K562 (cell line): Measurements from ENCODE around the gene LSM12. TPM values are rescaled to one million over a fixed set of nuclear protein-coding genes. Genes with fewer than 3 reads are reported as not detected.

ENCODE experiments used
- ATAC-seq: fragments of 200-7000 bp; cut with Tn5 transposase; 3 replicates; pipeline ENCODE4 v1.9.1; 2020; ENCODE audit warnings: moderate library complexity
- BruUV-seq: library from RNA; stranded (reverse); fragments of 400-500 nt; replicated peaks from 2 replicates; lab custom pipeline; 2021; lab: Mats Ljungman, UMichigan
- CTCF ChIA-PET: fragments of 300-600 bp; formaldehyde crosslinking; extraction: SDS; loops from one replicate; lab custom pipeline; 2021; ENCODE audit warnings: low intra/inter-chr PET ratio; lab: Yijun Ruan, JAX
- POLR2A ChIA-PET: fragments of 300-600, 350-650 bp; sonication (Branson Sonifier 250); formaldehyde crosslinking; extraction: SDS; loops from one replicate; lab custom pipeline; 2021; ENCODE audit warnings: antibody characterized with exemption, inconsistent platforms; lab: Yijun Ruan, JAX
- DNase-seq, 4 experiments: peaks; one replicate each; pipeline versions ENCODE4 v3.0.0 to v3.0.0-alpha.2; 2011 to 2018; ENCODE audit warnings: low spot score in 3 of 4, mixed read lengths in 3 of 4; ENCODE audit errors: extremely low read depth in 1 of 4
- FAIRE-seq: peaks from 2 replicates; lab custom pipeline; 2011; peaks lifted over from hg19 to GRCh38; lab: Jason Lieb, UNC
- H2AFZ ChIP-seq: 2 replicates; pipeline ENCODE4 v1.6.0; 2011; ENCODE audit warnings: low read depth, low read length, control low read depth, inconsistent platforms
- H3K27ac ChIP-seq: fragments of 200-600 bp; 3 replicates; pipeline ENCODE4 v1.8.0; 2011; ENCODE audit warnings: low read depth, mild to moderate bottlenecking, control low read depth, inconsistent platforms, low read length, moderate library complexity, mixed read lengths; ENCODE audit errors: extremely low read depth
- H3K27me3 ChIP-seq, 2 experiments: fragments of 300-600 bp in 1 of 2; 2 replicates in 1 of 2; 3 replicates in 1 of 2; pipeline versions ENCODE4 v1.6.0 to v1.8.0; 2011; ENCODE audit warnings: inconsistent platforms in 2 of 2, low read length in 2 of 2, mild to moderate bottlenecking in 1 of 2, mixed read lengths in 1 of 2, moderate library complexity in 1 of 2; ENCODE audit not compliant: control insufficient read depth in 2 of 2, insufficient read depth in 2 of 2
- H3K36me3 ChIP-seq: fragments of 300-600 bp; 3 replicates; pipeline ENCODE4 v1.8.0; 2011; ENCODE audit warnings: mild to moderate bottlenecking, low read length, inconsistent platforms; ENCODE audit not compliant: control insufficient read depth, insufficient read depth
- H3K4me1 ChIP-seq, 2 experiments: fragments of 200-600 bp in 1 of 2; replicated peaks in 1 of 2; 2 replicates in 1 of 2; 3 replicates in 1 of 2; pipeline versions ENCODE4 v1.5.1 to v1.8.0; 2011; ENCODE audit warnings: inconsistent platforms in 2 of 2, low read length in 2 of 2, mild to moderate bottlenecking in 1 of 2, mixed read lengths in 1 of 2, moderate library complexity in 1 of 2; ENCODE audit not compliant: control insufficient read depth in 2 of 2, insufficient read depth in 2 of 2
- H3K4me2 ChIP-seq: 2 replicates; pipeline ENCODE4 v1.6.1; 2011; ENCODE audit warnings: low read length, control low read depth, inconsistent platforms, mixed read lengths; ENCODE audit not compliant: insufficient read depth
- H3K4me3 ChIP-seq: fragments of 200-600 bp; sonication (generic), shearing (Covaris generic); 2 replicates; pipeline ENCODE4 v1.5.1; 2016; ENCODE audit warnings: control low read depth, inconsistent platforms
- H3K79me2 ChIP-seq: fragments of 200-600 bp; 3 replicates; pipeline ENCODE4 v1.8.0; 2011; ENCODE audit warnings: low read length, inconsistent platforms; ENCODE audit not compliant: control insufficient read depth, insufficient read depth
- H3K9ac ChIP-seq, 2 experiments: 2 replicates each; pipeline versions ENCODE4 v1.6.0 to v1.6.1; 2011; ENCODE audit warnings: low read depth in 2 of 2, low read length in 2 of 2, control low read depth in 1 of 2, inconsistent platforms in 1 of 2, mild to moderate bottlenecking in 1 of 2, mixed read lengths in 1 of 2; ENCODE audit not compliant: insufficient read depth in 1 of 2
- H3K9me1 ChIP-seq: one replicate; pipeline ENCODE4 v1.6.0; 2011; ENCODE audit warnings: inconsistent platforms, mild to moderate bottlenecking, low read length, moderate library complexity; ENCODE audit not compliant: control insufficient read depth, insufficient read depth
- H3K9me3 ChIP-seq: replicated peaks from 2 replicates; pipeline ENCODE4 v1.5.1; 2011; ENCODE audit warnings: low read depth, low read length, inconsistent platforms; ENCODE audit not compliant: control insufficient read depth, insufficient read depth
- H4K20me1 ChIP-seq: replicated peaks from 2 replicates; pipeline ENCODE4 v1.6.1; 2011; ENCODE audit warnings: low read length, inconsistent platforms, mixed read lengths; ENCODE audit not compliant: control insufficient read depth, insufficient read depth
- ADNP ChIP-seq: fragments of 200-800 bp; sonication (Bioruptor generic); IDR thresholded peaks from 2 replicates; pipeline ENCODE4 v1.6.1; 2016; ENCODE audit warnings: missing genetic modification characterization, missing compliant biosample characterization
- BCOR ChIP-seq: fragments of 450-650 bp; IDR thresholded peaks from 2 replicates; pipeline ENCODE4 v1.6.1; 2016
- CEBPG ChIP-seq, 3 experiments: fragments of 200-800 bp in 1 of 3; sonication (Bioruptor generic) in 1 of 3; sonication (generic) in 1 of 3; formaldehyde crosslinking in 1 of 3; IDR thresholded peaks in 2 of 3; conservative IDR thresholded peaks in 1 of 3; 2 replicates each; pipeline versions ENCODE4 v1.6.1 to v1.8.0; 2016 to 2022; ENCODE audit warnings: missing compliant biosample characterization in 2 of 3, missing genetic modification characterization in 2 of 3, mild to moderate bottlenecking in 1 of 3, missing genetic modification reagents in 1 of 3
- CHD4 ChIP-seq: fragments of 200-600 bp; sonication (generic); IDR thresholded peaks from 3 replicates; pipeline ENCODE4 v1.6.1; 2012; ENCODE audit warnings: low read depth, mild to moderate bottlenecking, mixed read lengths, low read length, inconsistent platforms; ENCODE audit not compliant: insufficient read depth, insufficient replicate concordance, poor library complexity, severe bottlenecking
- ELK1 ChIP-seq: sonication (generic); formaldehyde crosslinking; IDR thresholded peaks from 2 replicates; pipeline ENCODE4 v1.8.1; 2022; ENCODE audit warnings: missing genetic modification reagents
- FOS ChIP-seq: IDR thresholded peaks from 3 replicates; pipeline ENCODE4 v1.6.1; 2011; ENCODE audit not compliant: insufficient read length; ENCODE audit errors: extremely low read depth
- HCFC1 ChIP-seq: IDR thresholded peaks from 2 replicates; pipeline ENCODE4 v1.6.1; 2012; ENCODE audit warnings: low read depth, low read length, improper control_type of control experiment
- HDAC2 ChIP-seq: fragments of 450-650 bp; IDR thresholded peaks from 2 replicates; pipeline ENCODE4 v1.6.1; 2016; ENCODE audit warnings: mild to moderate bottlenecking
- KDM1A ChIP-seq, 2 experiments: fragments of 450-650 bp; IDR thresholded peaks; 2 replicates each; pipeline ENCODE4 v1.6.1; 2016; ENCODE audit warnings: mild to moderate bottlenecking in 2 of 2
- KLF16 ChIP-seq: IDR thresholded peaks from 2 replicates; pipeline ENCODE4 v1.6.1; 2016; ENCODE audit warnings: antibody characterized with exemption
- MEF2A ChIP-seq: IDR thresholded peaks from 2 replicates; pipeline ENCODE4 v1.6.1; 2011; ENCODE audit warnings: low read depth, mild to moderate bottlenecking, low read length, moderate library complexity; ENCODE audit not compliant: control insufficient read depth
- PPARD ChIP-seq: fragments of 250-450 bp; sonication (Bioruptor Pico); IDR thresholded peaks from 2 replicates; pipeline ENCODE4 v1.8.0; 2022; ENCODE audit warnings: inconsistent platforms, mild to moderate bottlenecking, moderate library complexity
- RBM25 ChIP-seq: fragments of 200-400 bp; formaldehyde crosslinking; IDR thresholded peaks from 2 replicates; pipeline ENCODE4 v1.6.1; 2018; ENCODE audit warnings: low read length, low read depth, moderate library complexity; ENCODE audit not compliant: severe bottlenecking
- RCOR1 ChIP-seq, 2 experiments: IDR thresholded peaks; 2 replicates each; pipeline ENCODE4 v1.6.1; 2012; ENCODE audit warnings: low read depth in 2 of 2, low read length in 2 of 2, borderline replicate concordance in 1 of 2, improper control_type of control experiment in 1 of 2
- TFAM ChIP-seq: fragments of 250-450 bp; sonication (Bioruptor Pico); conservative IDR thresholded peaks from 2 replicates; pipeline ENCODE4 v1.5.0; 2021; ENCODE audit warnings: mild to moderate bottlenecking, moderate library complexity
- XRCC3 ChIP-seq: fragments of 450-650 bp; IDR thresholded peaks from 2 replicates; pipeline ENCODE4 v1.6.1; 2017; ENCODE audit warnings: mild to moderate bottlenecking, moderate library complexity
- ZBTB33 ChIP-seq: sonication (generic); formaldehyde crosslinking; IDR thresholded peaks from 2 replicates; pipeline ENCODE4 v1.8.1; 2023; ENCODE audit warnings: mild to moderate bottlenecking, missing genetic modification reagents
- ZEB2 ChIP-seq: fragments of 450-650 bp; IDR thresholded peaks from 2 replicates; pipeline ENCODE4 v1.6.1; 2016
- ZNF347 ChIP-seq: fragments of 450-650 bp; formaldehyde crosslinking; IDR thresholded peaks from 2 replicates; pipeline ENCODE4 v1.4.0; 2020; ENCODE audit warnings: low read depth, mild to moderate bottlenecking, moderate library complexity
- WGBS: fragments of 100-300 bp; shearing (Covaris generic); methylation state at CpG from one replicate; pipeline ENCODE4 v1.1.6; 2016; ENCODE audit warnings: low coverage, mixed read lengths; ENCODE audit not compliant: insufficient coverage; ENCODE audit errors: missing lambda C conversion rate; 5-methylcytosine and 5-hydroxymethylcytosine counted together
- in situ Hi-C: fragments of 300-500 bp; cut with MboI; formaldehyde crosslinking; loops from 4 replicates; pipeline ENCODE4 v1.15.0; 2018; ENCODE audit warnings: inconsistent platforms, mixed read lengths
- intact Hi-C: fragments of 100-400 bp; cut with micrococcal nuclease; formaldehyde crosslinking; loops from 2 replicates; pipeline ENCODE4 v1.14.2; 2022
- polyA plus RNA-seq, 8 experiments: library from polyadenylated mRNA; depleted of rRNA in 4 of 8; stranded (reverse) in 5 of 8; unstranded in 3 of 8; fragments of >200 nt; fragmentation: Nextera tagmentation in 2 of 8; fragmentation: Illumina TruSeq in 1 of 8; extraction: Ambion mirVana in 2 of 8; extraction: Trizol in 1 of 8; gene quantifications; 2 replicates each; pipeline versions ENCODE4 v1.2.1 to v1.2.3, GENCODE V29; 2011 to 2014; ENCODE audit warnings: inconsistent platforms in 1 of 8, missing spikeins in 1 of 8
- total RNA-seq, 7 experiments: library from RNA; depleted of rRNA in 6 of 7; stranded (reverse); fragments of >200 nt in 6 of 7; fragmentation: Illumina TruSeq in 2 of 7; extraction: Trizol in 2 of 7; gene quantifications; 2 replicates each; pipeline versions ENCODE4 v1.2.1 to v1.2.3, GENCODE V29; 2011 to 2021; ENCODE audit warnings: low replicate concordance in 1 of 7

The LSM12 gene
- total and polyA plus RNA-seq, 9 of the 15 experiments (the other 6 are each of a cell fraction or from before 2014, with no cell fraction given) = 53.0 to 258 (median 89.3) TPM

GRCh38 chr17:44002141-44002848 lies 64.2 kb downstream of the LSM12 start:
- Histone ChIP-seq H2AFZ (no peak overlapping the region), H3K36me3 (no peaks in the 10 kb centered on the region), H3K4me1 (peaks cover 9 to 32% of the 10 kb centered on the region in 2 experiments), H3K9me1 (no peaks in the 10 kb centered on the region), H3K4me3 (no peak overlapping the region), H3K9me3 (no peaks in the 10 kb centered on the region), H3K4me2 (no peak overlapping the region), H4K20me1 (peaks cover 3% of the 10 kb centered on the region; the same call in 1 of the 2 replicates), H3K79me2 (no peaks in the 10 kb centered on the region), H3K27me3 (no peaks in the 10 kb centered on the region; a peak in 1 of 5 replicates), H3K27ac (no peak overlapping the region), H3K9ac (0 out of 4 replicates have a peak overlapping the region, but pooled peaks of 1 of the 2 experiments have one; percentile 63)
- ATAC-seq (no peak), FAIRE-seq (no peak), DNase-seq (no peak)
- intact Hi-C loops (no loop called here), in situ Hi-C loops (no loop called here)
- CTCF ChIA-PET = no interaction called here
- 54% methylated on average over 9 of the region's 9 CpGs for WGBS
- no TSS peak for BruUV-seq
- POLR2A ChIA-PET = interaction anchor here (1.1 to 1.2 kb wide), 2 partner anchors 49 to 64 kb away, joined by 3 to 6 read pairs; partner anchors contain the start of genes LSM12 and PYY
- TF ChIP-seq ADNP (tag) (peak; percentile 86), ZEB2 (no peak), ZBTB33 (CRISPR knock-in tag) (no peak), HDAC2 (peak; percentile 65; the same call in 1 of the 2 replicates), CHD4 (peak; percentile 74), BCOR (peak; percentile 90), HCFC1 (no peak), ELK1 (CRISPR knock-in tag) (no peak), XRCC3 (no peak), MEF2A (no peak), RBM25 (peak; percentile 77), PPARD (CRISPR knock-in tag) (no peak), CEBPG (CRISPR knock-in tag; IDR thresholded peaks at IDR 0.05) (peak; percentile 32; the same call in 1 of the 2 replicates), CEBPG (tag; conservative IDR thresholded peaks at IDR 0.05 in 1 of 2, IDR thresholded peaks at IDR 0.05 in 1 of 2) (peak in 1 of 2 experiments; percentile 49; a peak in 1 of 4 replicates), RCOR1 (IDR thresholded peaks at IDR 0.05; ENCODE audit: borderline replicate concordance in 1 of 2, low read depth in 2 of 2, low read length in 2 of 2) (peak in 1 of 2 experiments; percentile 29; a peak in 1 of 4 replicates), FOS (no peak), ZNF347 (CRISPR knock-in tag) (no peak), TFAM (CRISPR knock-in tag) (no peak), KLF16 (no peak), KDM1A (IDR thresholded peaks at IDR 0.05) (peak; percentile 60 to 78)
